Esophagus squamous epithelium (tissue), 5 donors: Measurements from ENCODE around the gene TTLL3. TPM values are rescaled to one million over a fixed set of nuclear protein-coding genes. Genes with fewer than 3 reads are reported as not detected.

ENCODE experiments used
- DNase-seq: peaks from one replicate; lab custom pipeline; 2025; lab: John Stamatoyannopoulos, UW
- H3K27ac ChIP-seq, 4 donors: fragments of 200-600 bp; sonication (generic); one replicate each; pipeline ENCODE4 v1.5.1; 2016 to 2019; ENCODE audit warnings: mild to moderate bottlenecking in 1 of 4
- H3K27me3 ChIP-seq, 4 donors: fragments of 200-600 bp; sonication (generic); 1 replicate in 3 of 4; 2 replicates in 1 of 4; pipeline versions ENCODE4 v1.5.1 to v1.6.0; 2017 to 2021; ENCODE audit warnings: antibody characterized with exemption in 1 of 4
- H3K36me3 ChIP-seq, 3 donors: fragments of 200-600 bp; sonication (generic); one replicate each; pipeline ENCODE4 v1.5.1; 2016 to 2019
- H3K4me1 ChIP-seq, 3 donors: fragments of 200-600 bp; sonication (generic); one replicate each; pipeline ENCODE4 v1.5.1; 2017 to 2019
- H3K4me3 ChIP-seq, 4 donors: fragments of 200-600 bp; sonication (generic); 1 replicate in 3 of 4; 2 replicates in 1 of 4; pipeline ENCODE4 v1.5.1; 2016 to 2019; ENCODE audit warnings: mild to moderate bottlenecking in 2 of 4, moderate library complexity in 1 of 4
- H3K9me3 ChIP-seq, 3 donors: fragments of 200-600 bp; sonication (generic); one replicate each; pipeline ENCODE4 v1.5.1; 2016 to 2019
- CTCF ChIP-seq, 6 experiments: fragments of 450-650 bp in 4 of 6; fragments of 200-600 bp in 2 of 6; sonication (generic) in 2 of 6; IDR thresholded peaks; one replicate each; pipeline ENCODE4 v1.5.1; 2016 to 2019; ENCODE audit warnings: antibody characterized with exemption in 6 of 6, mild to moderate bottlenecking in 4 of 6, moderate library complexity in 4 of 6
- POLR2A ChIP-seq, 4 donors: fragments of 450-650 bp; IDR thresholded peaks; one replicate each; pipeline ENCODE4 v1.6.1; 2017; ENCODE audit warnings: antibody characterized with exemption in 4 of 4, mild to moderate bottlenecking in 4 of 4, moderate library complexity in 3 of 4
- WGBS, 2 donors: methylation state at CpG; one replicate each; pipeline ENCODE4 v1.1.5; 2018; 5-methylcytosine and 5-hydroxymethylcytosine counted together
- intact Hi-C: fragments of 100-400 bp; cut with DNase I; formaldehyde crosslinking; loops from one replicate; pipeline ENCODE4 v1.15.0; 2022
- total RNA-seq, 4 donors: library from RNA; depleted of rRNA; stranded (reverse); fragments of >200 nt; gene quantifications; one replicate each; pipeline ENCODE4 v1.1.0, GENCODE V29; 2016
- donor health status: DM: yes; HTN: yes; CAD: no.

Gene TTLL3
- total RNA-seq, 4 donors from 2014 or later: 7.6 to 29.2 (median 10.2) TPM

DNA sequence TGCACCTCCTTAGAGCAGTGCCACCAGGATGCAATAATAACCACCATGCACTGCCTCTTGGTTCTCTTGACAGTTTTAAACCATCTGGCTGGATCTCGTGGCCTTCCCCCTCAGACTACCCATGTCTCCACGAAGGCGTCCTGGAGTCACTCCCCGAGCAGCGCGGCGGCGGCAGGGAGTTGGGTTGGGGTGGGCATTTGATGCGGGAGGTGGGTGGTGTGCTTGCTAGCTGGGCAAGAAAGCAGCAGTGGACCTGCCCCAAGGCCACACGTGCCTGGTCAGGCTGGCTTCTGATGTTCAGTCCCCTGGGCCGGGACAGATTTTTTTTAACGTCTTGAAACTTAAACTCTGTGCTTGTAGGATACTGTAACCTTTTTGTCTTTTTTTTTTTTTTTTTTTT is 3.9 kb upstream of the TTLL3 start:
- Histone ChIP-seq H3K9me3 (no peaks in the 10 kb centered on the region), H3K27ac (no peak overlapping the region), H3K4me1 (peaks cover 14 to 24% (median 17%) of the 10 kb centered on the region in 3 donors), H3K36me3 (peaks cover 32 to 68% (median 51%) of the 10 kb centered on the region in 3 donors), H3K27me3 (no peaks in the 10 kb centered on the region), H3K4me3 (no peak overlapping the region)
- intact Hi-C loops: no loop called here
- DNase-seq: no peak
- 72 to 79% methylated on average over 2 to 7 of the region's 12 CpGs for WGBS, 2 donors
- TF ChIP-seq CTCF (IDR thresholded peaks at IDR 0.05) (no peak), POLR2A (IDR thresholded peaks at IDR 0.05) (no peak)

DNA sequence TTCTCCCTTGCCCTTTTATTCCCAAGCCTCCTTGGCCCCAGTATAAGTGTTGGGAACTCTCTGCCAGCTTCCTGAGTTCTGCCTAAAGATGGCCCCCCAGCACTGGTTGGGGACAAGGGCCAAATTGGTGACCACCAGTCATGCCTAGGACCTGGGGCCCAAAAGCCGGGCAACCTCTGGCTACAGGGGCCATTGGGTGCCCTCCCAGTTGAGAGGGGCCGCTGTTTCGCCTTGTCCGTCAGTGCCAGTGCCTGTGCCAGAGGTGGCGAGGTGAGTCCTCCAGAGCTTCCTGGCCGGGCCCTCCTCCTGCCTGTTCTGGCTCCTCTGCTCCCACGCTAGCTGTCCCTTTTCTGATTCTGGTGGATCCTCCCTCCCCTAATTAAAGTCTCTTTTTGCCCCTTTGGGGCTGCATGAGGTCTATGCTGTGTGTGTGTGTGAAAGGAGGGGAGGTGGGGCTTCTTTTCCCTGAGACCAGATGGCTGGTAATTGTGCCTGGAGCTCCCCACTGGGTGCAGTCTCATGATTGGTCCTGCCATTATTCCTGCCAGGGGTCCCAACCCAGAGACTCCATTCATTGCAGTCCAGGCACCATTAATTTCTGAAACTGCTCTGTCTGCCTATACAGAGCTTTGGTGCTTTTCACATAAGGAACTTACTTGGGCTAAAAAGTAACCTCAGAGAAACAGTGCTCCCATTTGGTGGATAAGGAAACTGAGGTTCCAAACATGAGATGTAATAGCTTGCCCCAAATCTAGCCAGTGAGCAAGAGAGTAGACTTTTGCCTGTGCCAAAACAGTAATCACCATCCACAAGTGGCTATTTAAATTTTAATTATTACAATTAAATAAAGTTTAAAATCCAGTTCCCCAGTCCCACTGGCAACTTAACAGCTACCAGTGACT is 3.1 kb upstream of the TTLL3 start:
- no peaks in the 10 kb centered on the region for H3K27me3 ChIP-seq
- intact Hi-C loops: no loop called here
- DNase-seq: no peak
- TF ChIP-seq CTCF (IDR thresholded peaks at IDR 0.05): no peak
- H3K27ac ChIP-seq: no peak overlapping the region
- no peak overlapping the region for H3K4me3 ChIP-seq
- WGBS, 2 donors: 80 to 93% methylated on average over 1 to 7 of the region's 7 CpGs
- no peaks in the 10 kb centered on the region for H3K9me3 ChIP-seq
- peaks cover 25 to 60% (median 43%) of the 10 kb centered on the region in 3 donors for H3K36me3 ChIP-seq
- H3K4me1 ChIP-seq: peaks cover 14 to 24% (median 17%) of the 10 kb centered on the region in 3 donors

DNA sequence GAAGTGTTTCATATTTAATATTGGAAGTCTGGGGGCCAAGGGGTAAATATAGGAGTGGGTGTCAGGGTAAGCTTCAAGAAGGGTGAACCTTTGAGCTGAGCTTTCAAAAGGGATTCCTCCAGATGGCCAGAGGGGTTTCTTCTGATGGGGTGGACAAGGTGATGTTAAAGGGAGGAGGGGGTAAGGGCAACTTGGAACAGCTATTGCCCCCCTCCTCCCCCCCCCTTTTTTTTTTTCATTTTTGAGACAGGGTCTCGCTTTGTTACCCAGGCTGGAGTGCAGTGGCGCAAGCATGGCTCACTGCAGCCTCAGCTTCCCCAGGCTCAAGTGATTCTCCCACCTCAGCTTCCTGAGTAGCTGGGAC is 2.1 kb upstream of the TTLL3 start:
- peaks cover 14 to 24% (median 17%) of the 10 kb centered on the region in 3 donors for H3K4me1 ChIP-seq
- H3K4me3 ChIP-seq: no peak overlapping the region
- H3K27me3 ChIP-seq: no peaks in the 10 kb centered on the region
- no peaks in the 10 kb centered on the region for H3K9me3 ChIP-seq
- 74 to 86% methylated on average over 2 of the region's 2 CpGs for WGBS, 2 donors
- intact Hi-C loops: no loop called here
- TF ChIP-seq POLR2A (IDR thresholded peaks at IDR 0.05) (no peak), CTCF (IDR thresholded peaks at IDR 0.05) (no peak)
- peaks cover 20 to 54% (median 36%) of the 10 kb centered on the region in 3 donors for H3K36me3 ChIP-seq
- H3K27ac ChIP-seq: peak overlapping the region in 2 of 4 donors; percentile 93 to 96
- no peak for DNase-seq

DNA sequence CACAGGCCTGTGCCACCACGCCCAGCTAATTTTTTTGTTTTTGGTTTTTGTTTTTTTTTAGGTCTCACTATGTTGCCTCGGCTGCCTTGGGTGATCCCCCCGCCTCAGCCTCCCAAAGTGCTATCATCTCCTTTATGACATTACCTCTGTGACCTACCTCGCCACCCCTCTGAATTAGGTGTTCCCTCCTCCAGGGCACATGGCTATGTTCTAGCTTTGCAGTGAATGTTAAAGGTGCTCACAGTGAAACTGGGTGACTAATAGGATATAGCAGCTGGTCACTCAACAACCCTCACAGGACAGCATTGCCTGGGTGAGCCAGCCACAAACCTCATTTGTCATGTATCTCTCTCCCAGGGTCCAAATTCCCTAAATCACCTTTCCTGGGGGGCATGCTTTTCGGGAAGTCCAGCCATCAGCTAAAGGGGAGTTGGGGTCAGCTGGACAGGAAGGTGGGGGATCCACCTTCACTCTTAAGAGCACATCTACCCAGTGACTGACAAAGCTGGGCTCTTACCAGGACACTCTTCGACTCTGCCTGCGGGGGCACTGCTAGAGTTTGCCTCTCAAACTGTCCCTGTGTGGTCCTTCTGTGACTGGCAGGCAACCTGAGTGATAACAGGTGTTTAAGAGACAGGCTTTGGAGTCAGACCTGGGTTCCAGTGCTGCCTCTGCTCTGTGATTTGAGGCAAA is 1.6 kb upstream of the TTLL3 start:
- Histone ChIP-seq H3K27me3 (no peaks in the 10 kb centered on the region), H3K36me3 (peaks cover 15 to 54% (median 31%) of the 10 kb centered on the region in 3 donors), H3K9me3 (no peaks in the 10 kb centered on the region), H3K4me1 (peaks cover 14 to 24% (median 17%) of the 10 kb centered on the region in 3 donors), H3K27ac (peak overlapping the region; percentile 93 to 96 (median 94)), H3K4me3 (no peak overlapping the region)
- TF ChIP-seq CTCF (IDR thresholded peaks at IDR 0.05): no peak
- TF ChIP-seq POLR2A (IDR thresholded peaks at IDR 0.05): no peak
- WGBS, 2 donors: 69 to 73% methylated on average over 4 to 5 of the region's 7 CpGs
- no peak for DNase-seq
- intact Hi-C loops: no loop called here

- intact Hi-C loops: no loop called here
- Histone ChIP-seq H3K4me3 (peak overlapping the region; percentile 64 to 79 (median 74)), H3K27ac (peak overlapping the region; percentile 93 to 96 (median 94)), H3K4me1 (peaks cover 14 to 24% (median 17%) of the 10 kb centered on the region in 3 donors), H3K9me3 (no peaks in the 10 kb centered on the region), H3K27me3 (no peaks in the 10 kb centered on the region), H3K36me3 (peaks cover 8 to 49% (median 25%) of the 10 kb centered on the region in 3 donors)
- DNase-seq: no peak
- WGBS, 2 donors: 63 to 72% methylated on average over 3 to 4 of the region's 4 CpGs
- TF ChIP-seq POLR2A (IDR thresholded peaks at IDR 0.05): no peak
- TF ChIP-seq CTCF (IDR thresholded peaks at IDR 0.05): no peak
Measured at GRCh38 chr3:9809239-9809614, 835 bp upstream of the TTLL3 start.
